ENCODE data around the gene AKAP12.

GRCh38 chr6:151339369-151339768 lies 99.6 kb downstream of the AKAP12 start:
- TF ChIP-seq, protein P1, sequence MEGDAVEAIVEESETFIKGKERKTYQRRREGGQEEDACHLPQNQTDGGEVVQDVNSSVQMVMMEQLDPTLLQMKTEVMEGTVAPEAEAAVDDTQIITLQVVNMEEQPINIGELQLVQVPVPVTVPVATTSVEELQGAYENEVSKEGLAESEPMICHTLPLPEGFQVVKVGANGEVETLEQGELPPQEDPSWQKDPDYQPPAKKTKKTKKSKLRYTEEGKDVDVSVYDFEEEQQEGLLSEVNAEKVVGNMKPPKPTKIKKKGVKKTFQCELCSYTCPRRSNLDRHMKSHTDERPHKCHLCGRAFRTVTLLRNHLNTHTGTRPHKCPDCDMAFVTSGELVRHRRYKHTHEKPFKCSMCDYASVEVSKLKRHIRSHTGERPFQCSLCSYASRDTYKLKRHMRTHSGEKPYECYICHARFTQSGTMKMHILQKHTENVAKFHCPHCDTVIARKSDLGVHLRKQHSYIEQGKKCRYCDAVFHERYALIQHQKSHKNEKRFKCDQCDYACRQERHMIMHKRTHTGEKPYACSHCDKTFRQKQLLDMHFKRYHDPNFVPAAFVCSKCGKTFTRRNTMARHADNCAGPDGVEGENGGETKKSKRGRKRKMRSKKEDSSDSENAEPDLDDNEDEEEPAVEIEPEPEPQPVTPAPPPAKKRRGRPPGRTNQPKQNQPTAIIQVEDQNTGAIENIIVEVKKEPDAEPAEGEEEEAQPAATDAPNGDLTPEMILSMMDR (optimal IDR thresholded peaks at IDR 0.05 in 1 of 3, IDR thresholded peaks at IDR 0.05 in 1 of 3, conservative IDR thresholded peaks at IDR 0.05 in 1 of 3; ENCODE audit: extremely low read depth in 1 of 3, insufficient read depth in 2 of 3, low read length in 3 of 3), result no peak
- no peak for TF ChIP-seq EZH2 (IDR thresholded peaks at IDR 0.05; ENCODE audit: low read length)
